OCI-LY3 (cell line): ENCODE measurements around the gene PCSK5.

ENCODE experiments used
- H2AFZ ChIP-seq: fragments of 200-600, 300-600 bp; shearing (Covaris generic); 2 replicates; pipeline ENCODE4 v1.6.0; 2014; ENCODE audit warnings: antibody characterized with exemption, low read depth, low read length
- H3K27ac ChIP-seq: fragments of 200-600, 300-600 bp; sonication (generic); 2 replicates; pipeline ENCODE4 v1.5.1; 2014; ENCODE audit warnings: mild to moderate bottlenecking, low read length, moderate library complexity, mixed read lengths
- H3K27me3 ChIP-seq: fragments of 200-600, 300-600 bp; sonication (generic); 2 replicates; pipeline ENCODE4 v1.6.1; 2014; ENCODE audit warnings: low read depth, low read length, mixed read lengths
- H3K36me3 ChIP-seq: fragments of 200-600, 300-600 bp; sonication (generic); replicated peaks from 2 replicates; pipeline ENCODE3; 2014; ENCODE audit warnings: low read depth, low read length, mixed read lengths
- H3K4me1 ChIP-seq: fragments of 300-600, 200-600 bp; sonication (generic); 2 replicates; pipeline ENCODE4 v1.6.1; 2014; ENCODE audit warnings: low read length, mixed read lengths
- H3K4me2 ChIP-seq: fragments of 200-600, 300-600 bp; sonication (generic); 2 replicates; pipeline ENCODE4 v1.6.1; 2014; ENCODE audit warnings: low read length, mixed read lengths
- H3K4me3 ChIP-seq: fragments of 300-600, 200-600 bp; sonication (generic); 2 replicates; pipeline ENCODE4 v1.5.1; 2014; ENCODE audit warnings: antibody characterized with exemption, mild to moderate bottlenecking, low read length, moderate library complexity
- H3K79me2 ChIP-seq: fragments of 300-600, 200-600 bp; shearing (Covaris generic); 2 replicates; pipeline ENCODE4 v1.6.1; 2014; ENCODE audit warnings: mild to moderate bottlenecking, low read length, mixed read lengths
- H3K9ac ChIP-seq: fragments of 300-600, 200-600 bp; shearing (Covaris generic); 2 replicates; pipeline ENCODE4 v1.6.0; 2014; ENCODE audit warnings: mild to moderate bottlenecking, low read length, moderate library complexity
- H3K9me3 ChIP-seq: fragments of 200-600, 300-600 bp; shearing (Covaris generic); 2 replicates; pipeline ENCODE4 v1.6.1; 2014; ENCODE audit warnings: low read length, mixed read lengths; ENCODE audit not compliant: insufficient read depth
- H4K20me1 ChIP-seq: fragments of 200-600, 300-600 bp; sonication (generic); 2 replicates; pipeline ENCODE4 v1.6.1; 2016; ENCODE audit warnings: low read length, mixed read lengths; ENCODE audit not compliant: insufficient read depth
- EZH2phosphoT487 ChIP-seq: fragments of 200-600 bp; shearing (Covaris generic); IDR thresholded peaks from 2 replicates; pipeline ENCODE4 v1.6.1; 2018; ENCODE audit warnings: antibody characterized with exemption, mixed run types, low read depth
- TF ChIP-seq, protein P1 (sequence below): fragments of 200-600, 300-600 bp; sonication (generic); IDR thresholded peaks from 2 replicates; pipeline ENCODE4 v1.5.1; 2014; ENCODE audit warnings: antibody characterized with exemption, low read length, low read depth

The PCSK5 gene

GRCh38 chr9:76177931-76178330, 287.5 kb downstream of the PCSK5 start:
- Histone ChIP-seq H3K36me3 (no peaks in the 10 kb centered on the region), H3K79me2 (no peaks in the 10 kb centered on the region), H3K4me1 (no peaks in the 10 kb centered on the region), H3K9ac (no peak overlapping the region), H3K4me3 (no peak overlapping the region), H3K27me3 (0 out of 2 replicates have a peak, but pooled peaks cover 5% of the 10 kb centered on the region), H3K9me3 (no peaks in the 10 kb centered on the region), H3K4me2 (no peak overlapping the region), H2AFZ (no peak overlapping the region), H3K27ac (no peak overlapping the region), H4K20me1 (no peaks in the 10 kb centered on the region)
- no peak for TF ChIP-seq EZH2phosphoT487
- TF ChIP-seq, protein P1, sequence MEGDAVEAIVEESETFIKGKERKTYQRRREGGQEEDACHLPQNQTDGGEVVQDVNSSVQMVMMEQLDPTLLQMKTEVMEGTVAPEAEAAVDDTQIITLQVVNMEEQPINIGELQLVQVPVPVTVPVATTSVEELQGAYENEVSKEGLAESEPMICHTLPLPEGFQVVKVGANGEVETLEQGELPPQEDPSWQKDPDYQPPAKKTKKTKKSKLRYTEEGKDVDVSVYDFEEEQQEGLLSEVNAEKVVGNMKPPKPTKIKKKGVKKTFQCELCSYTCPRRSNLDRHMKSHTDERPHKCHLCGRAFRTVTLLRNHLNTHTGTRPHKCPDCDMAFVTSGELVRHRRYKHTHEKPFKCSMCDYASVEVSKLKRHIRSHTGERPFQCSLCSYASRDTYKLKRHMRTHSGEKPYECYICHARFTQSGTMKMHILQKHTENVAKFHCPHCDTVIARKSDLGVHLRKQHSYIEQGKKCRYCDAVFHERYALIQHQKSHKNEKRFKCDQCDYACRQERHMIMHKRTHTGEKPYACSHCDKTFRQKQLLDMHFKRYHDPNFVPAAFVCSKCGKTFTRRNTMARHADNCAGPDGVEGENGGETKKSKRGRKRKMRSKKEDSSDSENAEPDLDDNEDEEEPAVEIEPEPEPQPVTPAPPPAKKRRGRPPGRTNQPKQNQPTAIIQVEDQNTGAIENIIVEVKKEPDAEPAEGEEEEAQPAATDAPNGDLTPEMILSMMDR, result no peak

- Histone ChIP-seq H3K4me3 (no peak overlapping the region), H3K27me3 (0 out of 2 replicates have a peak, but pooled peaks cover 5% of the 10 kb centered on the region), H3K36me3 (no peaks in the 10 kb centered on the region), H3K79me2 (no peaks in the 10 kb centered on the region), H3K27ac (no peak overlapping the region), H3K9me3 (no peaks in the 10 kb centered on the region), H3K9ac (no peak overlapping the region), H2AFZ (no peak overlapping the region), H3K4me1 (no peaks in the 10 kb centered on the region), H3K4me2 (no peak overlapping the region), H4K20me1 (no peaks in the 10 kb centered on the region)
- TF ChIP-seq, protein P1, result no peak
- TF ChIP-seq EZH2phosphoT487, result no peak
These were observed 290.1 kb downstream of the PCSK5 start for GRCh38 chr9:76180541-76180940.

DNA sequence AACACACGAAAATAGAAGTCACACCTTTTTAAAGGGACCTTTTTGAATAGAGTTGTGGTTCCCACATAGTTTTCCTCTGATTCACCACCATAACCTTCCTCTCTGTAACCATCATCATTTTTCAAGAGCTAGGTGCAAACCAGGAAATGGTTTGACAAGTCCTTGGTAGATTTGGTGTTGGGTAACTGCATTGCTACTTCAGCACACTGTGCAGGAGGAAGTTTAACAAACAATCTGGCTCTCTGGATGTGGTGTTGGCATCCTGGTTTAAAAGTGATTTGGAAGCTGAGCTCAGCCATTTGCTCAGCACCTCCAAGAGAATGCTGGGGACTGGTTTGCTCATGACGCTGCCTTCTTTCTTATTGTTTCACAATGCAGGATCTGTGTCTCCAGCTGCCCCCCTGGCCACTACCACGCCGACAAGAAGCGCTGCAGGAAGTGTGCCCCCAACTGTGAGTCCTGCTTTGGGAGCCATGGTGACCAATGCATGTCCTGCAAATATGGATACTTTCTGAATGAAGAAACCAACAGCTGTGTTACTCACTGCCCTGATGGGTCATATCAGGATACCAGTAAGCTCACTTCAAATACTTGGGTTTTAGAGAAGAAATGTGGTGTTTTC, 290.7 kb downstream of the PCSK5 start:
- Histone ChIP-seq H3K9ac (no peak overlapping the region), H3K9me3 (no peaks in the 10 kb centered on the region), H3K27me3 (0 out of 2 replicates have a peak, but pooled peaks cover 5% of the 10 kb centered on the region), H3K79me2 (no peaks in the 10 kb centered on the region), H2AFZ (no peak overlapping the region), H3K36me3 (no peaks in the 10 kb centered on the region), H3K4me3 (no peak overlapping the region), H3K27ac (no peak overlapping the region), H4K20me1 (no peaks in the 10 kb centered on the region), H3K4me1 (no peaks in the 10 kb centered on the region), H3K4me2 (no peak overlapping the region)
- TF ChIP-seq, protein P1, result no peak
- no peak for TF ChIP-seq EZH2phosphoT487

DNA sequence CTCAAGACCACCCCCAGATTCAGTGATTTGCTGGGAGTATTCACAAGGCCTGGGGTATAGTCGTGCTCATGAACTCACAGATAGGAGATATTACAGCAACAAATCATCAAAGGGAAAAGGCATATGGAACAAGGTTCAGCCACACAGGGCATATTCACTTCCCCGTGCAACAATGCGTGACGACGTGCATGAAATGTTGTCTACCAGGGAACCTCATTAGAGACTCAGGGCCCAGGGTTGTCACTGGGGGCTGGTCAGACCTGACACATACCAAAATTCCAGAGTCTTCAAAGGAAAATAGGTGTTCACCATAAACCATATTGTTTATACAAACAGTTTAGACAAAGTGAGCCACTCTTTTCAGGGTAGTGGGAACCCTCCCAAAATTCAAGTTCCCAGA, 291.3 kb downstream of the PCSK5 start:
- Histone ChIP-seq H3K4me1 (no peaks in the 10 kb centered on the region), H3K27ac (no peak overlapping the region), H3K79me2 (no peaks in the 10 kb centered on the region), H3K9me3 (no peaks in the 10 kb centered on the region), H3K9ac (no peak overlapping the region), H3K36me3 (no peaks in the 10 kb centered on the region), H3K4me3 (no peak overlapping the region), H3K4me2 (no peak overlapping the region), H4K20me1 (no peaks in the 10 kb centered on the region), H2AFZ (no peak overlapping the region), H3K27me3 (0 out of 2 replicates have a peak, but pooled peaks cover 5% of the 10 kb centered on the region)
- TF ChIP-seq, protein P1, result no peak
- no peak for TF ChIP-seq EZH2phosphoT487
